B cell (primary cell): Measurements from ENCODE around the gene CLDN25. TPM values are rescaled to one million over a fixed set of nuclear protein-coding genes. Genes with fewer than 3 reads are reported as not detected.

Experiments
- ATAC-seq: fragments of 200-7000 bp; cut with Tn5 transposase; one replicate; pipeline ENCODE4 v1.10.0; 2021; ENCODE audit warnings: low read depth, mild to moderate bottlenecking, moderate number of reproducible peaks, moderate library complexity
- CTCF ChIA-PET: fragments of 350-600 bp; sonication (Branson Sonifier 250); formaldehyde crosslinking; loops from one replicate; lab custom pipeline; 2021; ENCODE audit warnings: antibody characterized with exemption, inconsistent platforms; lab: Charles Lee
- POLR2A ChIA-PET: fragments of 350-600 bp; sonication (Branson Sonifier 250); formaldehyde crosslinking; loops from one replicate; lab custom pipeline; 2021; ENCODE audit warnings: antibody characterized with exemption; lab: Charles Lee
- DNase-seq: peaks from one replicate; pipeline ENCODE4 v3.0.0; 2013
- H2AFZ ChIP-seq: 2 replicates; pipeline ENCODE4 v1.6.1; 2012; ENCODE audit warnings: mild to moderate bottlenecking, low read depth, low read length; ENCODE audit not compliant: insufficient read depth, poor library complexity, severe bottlenecking
- H3K27ac ChIP-seq, 2 donors: 1 replicate in 1 of 2; 2 replicates in 1 of 2; pipeline ENCODE4 v1.5.1; 2012 to 2013; ENCODE audit warnings: low read length in 2 of 2, mild to moderate bottlenecking in 2 of 2, moderate library complexity in 1 of 2
- H3K27me3 ChIP-seq, 4 experiments: fragments of 200-600 bp in 1 of 4; sonication (generic) in 1 of 4; replicated peaks in 1 of 4; 1 replicate in 2 of 4; 2 replicates in 2 of 4; pipeline versions ENCODE4 v1.6.1 to v1.7.0; 2013 to 2016; ENCODE audit warnings: low read length in 3 of 4, mild to moderate bottlenecking in 2 of 4, mixed read lengths in 1 of 4, moderate library complexity in 1 of 4; ENCODE audit not compliant: insufficient read depth in 4 of 4, control insufficient read depth in 3 of 4; ENCODE audit errors: control extremely low read depth in 1 of 4
- H3K36me3 ChIP-seq, 2 experiments: replicated peaks in 1 of 2; 1 replicate in 1 of 2; 2 replicates in 1 of 2; pipeline versions ENCODE4 v1.6.1 to v1.7.1; 2013; ENCODE audit warnings: low read length in 1 of 2; ENCODE audit not compliant: insufficient read depth in 2 of 2, control insufficient read depth in 1 of 2; ENCODE audit errors: control extremely low read depth in 1 of 2, extremely low read depth in 1 of 2
- H3K4me1 ChIP-seq, 2 donors: fragments of 200-600 bp in 1 of 2; sonication (generic) in 1 of 2; 1 replicate in 1 of 2; 2 replicates in 1 of 2; pipeline versions ENCODE4 v1.5.1 to v1.6.1; 2013 to 2017; ENCODE audit warnings: low read length in 2 of 2; ENCODE audit not compliant: control insufficient read depth in 2 of 2, insufficient read depth in 2 of 2
- H3K4me2 ChIP-seq: replicated peaks from 2 replicates; pipeline ENCODE3; 2012; ENCODE audit warnings: mild to moderate bottlenecking, low read depth, low read length; ENCODE audit not compliant: poor library complexity, severe bottlenecking
- H3K4me3 ChIP-seq, 5 experiments: fragments of 200-600 bp in 1 of 5; sonication (generic) in 1 of 5; 1 replicate in 3 of 5; 2 replicates in 2 of 5; pipeline versions ENCODE4 v1.5.1 to v1.7.0; 2011 to 2016; ENCODE audit warnings: low read length in 4 of 5, mild to moderate bottlenecking in 4 of 5, low read depth in 2 of 5, control low read depth in 1 of 5, moderate library complexity in 1 of 5; ENCODE audit not compliant: insufficient read depth in 1 of 5; ENCODE audit errors: control extremely low read depth in 1 of 5, extremely low read depth in 1 of 5
- H3K79me2 ChIP-seq: fragments of 200-600 bp; sonication (generic); one replicate; pipeline ENCODE4 v1.6.0; 2016; ENCODE audit warnings: low read length; ENCODE audit not compliant: control insufficient read depth, insufficient read depth
- H3K9ac ChIP-seq: fragments of 200-600 bp; sonication (generic); 2 replicates; pipeline ENCODE4 v1.6.1; 2017; ENCODE audit warnings: mild to moderate bottlenecking, low read length, moderate library complexity
- H3K9me3 ChIP-seq, 3 donors: one replicate each; pipeline versions ENCODE4 v1.6.1 to v1.7.1; 2013; ENCODE audit warnings: low read length in 2 of 3; ENCODE audit not compliant: control insufficient read depth in 2 of 3, insufficient read depth in 1 of 3; ENCODE audit errors: control extremely low read depth in 1 of 3
- H4K20me1 ChIP-seq: 2 replicates; pipeline ENCODE4 v1.6.0; 2012; ENCODE audit warnings: mild to moderate bottlenecking, low read length; ENCODE audit not compliant: insufficient read depth, control insufficient read depth, poor library complexity, severe bottlenecking
- H3K27ac Mint-ChIP-seq: one replicate; pipeline ENCODE4 v1.8.0; 2021; ENCODE audit warnings: mixed read lengths
- H3K27me3 Mint-ChIP-seq: one replicate; pipeline ENCODE4 v1.8.0; 2021; ENCODE audit warnings: mixed read lengths
- H3K4me1 Mint-ChIP-seq: one replicate; pipeline ENCODE4 v1.8.0; 2021; ENCODE audit warnings: mixed read lengths
- H3K4me3 Mint-ChIP-seq: one replicate; pipeline ENCODE4 v1.8.0; 2021; ENCODE audit warnings: mixed read lengths
- H3K9me3 Mint-ChIP-seq: one replicate; pipeline ENCODE4 v1.8.0; 2022; ENCODE audit warnings: mixed read lengths; ENCODE audit not compliant: insufficient read depth
- EZH2 ChIP-seq: IDR thresholded peaks from 2 replicates; pipeline ENCODE4 v1.6.1; 2012; ENCODE audit warnings: borderline replicate concordance, low read depth, mild to moderate bottlenecking, moderate library complexity, low read length; ENCODE audit not compliant: insufficient read depth, poor library complexity, severe bottlenecking
- WGBS: methylation state at CpG from one replicate; pipeline ENCODE4 v1.1.5; 2013; ENCODE audit warnings: missing lambda C conversion rate; ENCODE audit not compliant: insufficient coverage; 5-methylcytosine and 5-hydroxymethylcytosine counted together
- intact Hi-C: fragments of 100-400 bp; cut with micrococcal nuclease; formaldehyde crosslinking; loops from one replicate; pipeline ENCODE4 v1.10.0; 2022
- polyA plus RNA-seq: library from polyadenylated mRNA; depleted of rRNA; stranded (reverse); fragments of >200 nt; gene quantifications from 2 replicates; pipeline ENCODE4 v1.2.3, GENCODE V29; 2012
- total RNA-seq, 2 donors: library from RNA; stranded (reverse); fragments of 120-200 nt in 1 of 2; gene quantifications; 1 replicate in 1 of 2; 2 replicates in 1 of 2; pipeline versions ENCODE4 v1.2.3 to v1.2.4, GENCODE V29; 2013 to 2022
- TF ChIP-seq, protein P1 (sequence below): fragments of 200-600 bp; IDR thresholded peaks from one replicate; pipeline ENCODE4 v1.8.0; 2022; ENCODE audit warnings: antibody characterized with exemption, mild to moderate bottlenecking

Gene CLDN25
- total and polyA plus RNA-seq, 2 donors (not counting 1 experiment from before 2014, with no cell fraction given), result not detected

GRCh38 chr11:113789675-113790320 is 10.2 kb downstream of the CLDN25 start:
- Mint-ChIP-seq H3K27me3 (peaks cover 16% of the 10 kb centered on the region), H3K27ac (no peak overlapping the region), H3K4me3 (no peak overlapping the region), H3K4me1 (no peaks in the 10 kb centered on the region), H3K9me3 (no peaks in the 10 kb centered on the region)
- Histone ChIP-seq H4K20me1 (no peaks in the 10 kb centered on the region), H3K27me3 (peaks cover 0 to 6% (median 0%) of the 10 kb centered on the region in 4 experiments), H3K9ac (no peak overlapping the region), H3K79me2 (no peaks in the 10 kb centered on the region), H3K36me3 (no peaks in the 10 kb centered on the region), H3K9me3 (no peaks in the 10 kb centered on the region), H3K4me1 (no peaks in the 10 kb centered on the region), H3K27ac (no peak overlapping the region), H2AFZ (no peak overlapping the region), H3K4me2 (no peak overlapping the region), H3K4me3 (no peak overlapping the region)
- ATAC-seq (no peak), DNase-seq (no peak)
- ChIA-PET POLR2A (interaction anchor here (0.6 kb wide), 1 partner anchor 1732 kb away, joined by 4 read pairs; no protein-coding TSS in a partner anchor), CTCF (no interaction called here)
- intact Hi-C loops, result no loop called here
- 85% methylated on average over 35 of the region's 35 CpGs for WGBS
- no peak for TF ChIP-seq EZH2
- TF ChIP-seq, protein P1, sequence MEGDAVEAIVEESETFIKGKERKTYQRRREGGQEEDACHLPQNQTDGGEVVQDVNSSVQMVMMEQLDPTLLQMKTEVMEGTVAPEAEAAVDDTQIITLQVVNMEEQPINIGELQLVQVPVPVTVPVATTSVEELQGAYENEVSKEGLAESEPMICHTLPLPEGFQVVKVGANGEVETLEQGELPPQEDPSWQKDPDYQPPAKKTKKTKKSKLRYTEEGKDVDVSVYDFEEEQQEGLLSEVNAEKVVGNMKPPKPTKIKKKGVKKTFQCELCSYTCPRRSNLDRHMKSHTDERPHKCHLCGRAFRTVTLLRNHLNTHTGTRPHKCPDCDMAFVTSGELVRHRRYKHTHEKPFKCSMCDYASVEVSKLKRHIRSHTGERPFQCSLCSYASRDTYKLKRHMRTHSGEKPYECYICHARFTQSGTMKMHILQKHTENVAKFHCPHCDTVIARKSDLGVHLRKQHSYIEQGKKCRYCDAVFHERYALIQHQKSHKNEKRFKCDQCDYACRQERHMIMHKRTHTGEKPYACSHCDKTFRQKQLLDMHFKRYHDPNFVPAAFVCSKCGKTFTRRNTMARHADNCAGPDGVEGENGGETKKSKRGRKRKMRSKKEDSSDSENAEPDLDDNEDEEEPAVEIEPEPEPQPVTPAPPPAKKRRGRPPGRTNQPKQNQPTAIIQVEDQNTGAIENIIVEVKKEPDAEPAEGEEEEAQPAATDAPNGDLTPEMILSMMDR, result no peak

DNA sequence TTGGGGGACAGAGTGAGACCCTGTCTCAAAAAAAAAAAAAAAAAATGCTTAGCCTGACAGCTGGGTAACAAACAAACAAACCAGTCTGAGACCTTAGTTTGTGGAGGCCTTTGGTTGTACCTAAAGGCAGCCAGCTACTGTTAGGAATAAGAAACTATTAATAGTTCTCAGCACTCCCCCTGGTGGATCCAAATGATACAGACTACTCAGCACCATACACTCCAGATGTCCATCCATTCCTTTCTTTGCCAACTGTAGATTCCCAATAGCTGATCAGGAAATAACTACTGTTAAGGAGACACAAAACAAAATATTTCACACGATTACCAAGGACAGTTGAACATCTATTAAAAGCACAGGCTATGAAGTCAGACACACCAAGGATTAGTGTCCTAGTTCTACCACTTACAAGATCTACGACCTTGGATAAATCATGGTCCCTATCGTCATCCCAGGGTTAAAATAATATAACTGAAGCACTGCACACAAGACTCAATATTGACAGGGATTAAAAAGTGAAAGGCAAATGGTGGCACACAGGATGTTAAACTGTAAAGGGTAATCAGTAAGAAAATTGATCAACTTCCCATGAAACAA is 17.2 kb downstream of the CLDN25 start:
- ChIA-PET POLR2A (interaction anchor here (0.8 kb wide), 1 partner anchor 464 kb away, joined by 4 read pairs; no protein-coding TSS in a partner anchor), CTCF (interaction anchor here (0.7 to 5.8 kb wide), 25 partner anchors 8 to 1690 kb away, joined by 3 to 52 read pairs (median 4); partner anchors contain the start of gene ZW10)
- peaks cover 4 to 34% of the 10 kb centered on the region in 2 experiments for H3K36me3 ChIP-seq
- Mint-ChIP-seq H3K27ac (no peak overlapping the region), H3K27me3 (no peaks in the 10 kb centered on the region), H3K4me1 (no peaks in the 10 kb centered on the region), H3K4me3 (no peak overlapping the region), H3K9me3 (no peaks in the 10 kb centered on the region)
- TF ChIP-seq, protein P1, result peak; percentile 72
- TF ChIP-seq EZH2, result no peak
- DNase-seq (peak; percentile 47), ATAC-seq (peak; percentile 75)
- no peak overlapping the region for H3K9ac ChIP-seq
- H3K27ac ChIP-seq, result no peak overlapping the region
- H3K4me3 ChIP-seq, result no peak overlapping the region
- H3K4me1 ChIP-seq, result no peaks in the 10 kb centered on the region
- H2AFZ ChIP-seq, result no peak overlapping the region
- no peak overlapping the region for H3K4me2 ChIP-seq
- WGBS, result 85% methylated on average over 3 of the region's 3 CpGs
- intact Hi-C loops, result loop anchor here (1.0 kb wide), 1 partner anchor 491 kb away; no protein-coding TSS in a partner anchor
- no peaks in the 10 kb centered on the region for H3K27me3 ChIP-seq
- H3K79me2 ChIP-seq, result no peaks in the 10 kb centered on the region
- no peaks in the 10 kb centered on the region for H3K9me3 ChIP-seq
- no peaks in the 10 kb centered on the region for H4K20me1 ChIP-seq
